ENCODE measurements around the gene MGAT3. TPM values are rescaled to one million over a fixed set of nuclear protein-coding genes. Genes with fewer than 3 reads are reported as not detected.

Gene MGAT3
- total RNA-seq, 2 experiments from 2014 or later, result 16.3 to 44.3 TPM

- Histone ChIP-seq H3K4me3 (ENCODE audit: low read depth, low read length, poor library complexity, severe bottlenecking) (peak overlapping the region; percentile 85), H3K27ac (ENCODE audit: low read depth, low read length, poor library complexity, severe bottlenecking) (peak overlapping the region; percentile 89), H3K36me3 (ENCODE audit: insufficient read depth, low read length) (peaks cover 82% of the 10 kb centered on the region)
These were observed 61.5 kb downstream of the MGAT3 start for GRCh38 chr22:39518144-39518786.

GRCh38 chr22:39518996-39519680, 62.3 kb downstream of the MGAT3 start:
- DNase-seq (ENCODE audit: low spot score), result peak; percentile 34
- Histone ChIP-seq H3K9me3 (ENCODE audit: low read length) (no peaks in the 10 kb centered on the region), H3K4me2 (ENCODE audit: low read length) (peak overlapping the region; percentile 87), H3K9me2 (ENCODE audit: insufficient read depth, low read length) (no peaks in the 10 kb centered on the region), H3K27ac (ENCODE audit: low read depth, low read length, poor library complexity, severe bottlenecking) (peak overlapping the region; percentile 89), H3K4me3 (ENCODE audit: low read depth, low read length, poor library complexity, severe bottlenecking) (peak overlapping the region; percentile 85), H3K4me1 (ENCODE audit: insufficient read depth, low read length, poor library complexity, severe bottlenecking) (peaks cover 56% of the 10 kb centered on the region), H4K20me1 (ENCODE audit: insufficient read depth, low read length) (peaks cover 25% of the 10 kb centered on the region), H3K79me2 (ENCODE audit: insufficient read depth, low read depth, low read length) (peaks cover 89% of the 10 kb centered on the region), H3K36me3 (ENCODE audit: insufficient read depth, low read length) (peaks cover 82% of the 10 kb centered on the region), H2AFZ (ENCODE audit: low read length) (peak overlapping the region; percentile 72; the same call in 1 of the 2 replicates)
- no TSS peak for BruUV-seq (replicated peaks)
- POLR2A ChIA-PET, result interaction anchor here (0.5 to 1.3 kb wide), 7 partner anchors 10 to 1105 kb away, joined by 3 to 14 read pairs (median 4); no protein-coding TSS in a partner anchor
- TF ChIP-seq EZH2phosphoT487 (IDR thresholded peaks at IDR 0.05; ENCODE audit: borderline replicate concordance, low read depth, low read length), result no peak
- TF ChIP-seq, protein P1, sequence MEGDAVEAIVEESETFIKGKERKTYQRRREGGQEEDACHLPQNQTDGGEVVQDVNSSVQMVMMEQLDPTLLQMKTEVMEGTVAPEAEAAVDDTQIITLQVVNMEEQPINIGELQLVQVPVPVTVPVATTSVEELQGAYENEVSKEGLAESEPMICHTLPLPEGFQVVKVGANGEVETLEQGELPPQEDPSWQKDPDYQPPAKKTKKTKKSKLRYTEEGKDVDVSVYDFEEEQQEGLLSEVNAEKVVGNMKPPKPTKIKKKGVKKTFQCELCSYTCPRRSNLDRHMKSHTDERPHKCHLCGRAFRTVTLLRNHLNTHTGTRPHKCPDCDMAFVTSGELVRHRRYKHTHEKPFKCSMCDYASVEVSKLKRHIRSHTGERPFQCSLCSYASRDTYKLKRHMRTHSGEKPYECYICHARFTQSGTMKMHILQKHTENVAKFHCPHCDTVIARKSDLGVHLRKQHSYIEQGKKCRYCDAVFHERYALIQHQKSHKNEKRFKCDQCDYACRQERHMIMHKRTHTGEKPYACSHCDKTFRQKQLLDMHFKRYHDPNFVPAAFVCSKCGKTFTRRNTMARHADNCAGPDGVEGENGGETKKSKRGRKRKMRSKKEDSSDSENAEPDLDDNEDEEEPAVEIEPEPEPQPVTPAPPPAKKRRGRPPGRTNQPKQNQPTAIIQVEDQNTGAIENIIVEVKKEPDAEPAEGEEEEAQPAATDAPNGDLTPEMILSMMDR (conservative IDR thresholded peaks at IDR 0.05; ENCODE audit: low read length), result no peak
- intact Hi-C loops (cut with micrococcal nuclease; ENCODE audit: unreplicated experiment), result no loop called here
- CTCF ChIA-PET (ENCODE audit: unreplicated experiment), result interaction anchor here (1.0 kb wide), 1 partner anchor 9 kb away, joined by 7 read pairs; no protein-coding TSS in a partner anchor

More at GRCh38 chr22:39518144-39518786, 61.5 kb downstream of the MGAT3 start:
- peaks cover 47% of the 10 kb centered on the region for H3K4me1 ChIP-seq (ENCODE audit: insufficient read depth, low read length, poor library complexity, severe bottlenecking)
- no peaks in the 10 kb centered on the region for H3K9me2 ChIP-seq (ENCODE audit: insufficient read depth, low read length)
- BruUV-seq (replicated peaks), result no TSS peak
- H4K20me1 ChIP-seq (ENCODE audit: insufficient read depth, low read length), result peaks cover 25% of the 10 kb centered on the region
- H3K9me3 ChIP-seq (ENCODE audit: low read length), result no peaks in the 10 kb centered on the region
- DNase-seq (ENCODE audit: low spot score), result no peak
- H3K4me2 ChIP-seq (ENCODE audit: low read length), result peak overlapping the region; percentile 87
- ChIA-PET CTCF (ENCODE audit: unreplicated experiment) (no interaction called here), POLR2A (interaction anchor here (1.2 kb wide), 1 partner anchor 16 kb away, joined by 3 read pairs; the partner anchor contains the start of gene MIEF1)
- H3K79me2 ChIP-seq (ENCODE audit: insufficient read depth, low read depth, low read length), result peaks cover 81% of the 10 kb centered on the region
- intact Hi-C loops (cut with micrococcal nuclease; ENCODE audit: unreplicated experiment), result no loop called here
- TF ChIP-seq, protein P1 (conservative IDR thresholded peaks at IDR 0.05; ENCODE audit: low read length), result no peak
- no peak for TF ChIP-seq EZH2phosphoT487 (IDR thresholded peaks at IDR 0.05; ENCODE audit: borderline replicate concordance, low read depth, low read length)
- no peak overlapping the region for H2AFZ ChIP-seq (ENCODE audit: low read length)

Measured in OCI-LY7 (cell line).